ENCODE results near the gene UGT8.
A peak's percentile ranks its signal among the peaks of the same experiment; 100 is the strongest.
"Not testable (repeated sequence)": the region's sequence is repeated elsewhere in the genome, so short reads cannot be mapped to it uniquely, and the experiment has no call there.

UGT8 gene

DNA sequence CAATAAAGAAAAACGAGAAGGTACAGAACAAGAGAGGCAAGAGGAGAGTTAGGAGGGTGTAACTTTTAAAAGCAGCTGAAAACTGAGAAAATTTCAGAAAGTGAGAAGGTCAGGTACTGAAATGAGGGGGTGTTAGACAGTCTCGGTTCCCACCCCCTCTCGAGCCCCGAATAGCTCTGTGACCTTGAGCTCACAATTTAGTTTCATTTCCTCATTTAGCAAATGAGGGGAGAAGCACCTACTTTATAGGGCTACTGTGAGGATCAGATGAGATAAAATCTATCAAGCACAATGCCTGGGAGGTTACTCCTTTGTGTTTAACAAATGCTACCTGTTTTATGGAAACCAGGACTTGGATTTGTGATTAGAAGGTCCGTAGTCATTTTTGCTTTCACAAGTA is 4.9 kb downstream of the UGT8 start:
- DNase-seq (ENCODE audit: low read depth in 4 of 4, low spot score in 1 of 4) = no peak

DNA sequence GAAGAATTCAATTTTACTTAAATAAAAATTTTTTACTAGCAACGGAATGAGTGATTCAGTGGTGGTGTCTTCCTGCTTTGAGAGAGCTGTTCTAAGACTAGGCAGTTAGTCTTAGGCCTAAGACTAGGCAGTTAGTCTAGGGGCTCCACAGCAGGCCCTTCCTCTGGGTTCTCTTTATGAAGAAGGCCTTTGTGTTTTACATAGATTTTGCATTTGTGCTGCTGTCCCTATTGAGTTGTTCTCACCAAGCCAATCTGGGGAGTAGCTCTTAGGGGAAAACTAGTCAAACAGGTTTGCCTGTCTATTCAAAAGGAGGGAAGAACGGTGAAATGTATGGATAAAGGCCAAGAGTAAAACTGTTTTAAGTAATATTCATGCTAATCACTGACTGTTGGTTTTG is 7.6 kb downstream of the UGT8 start:
- no peak for DNase-seq (ENCODE audit: low read depth in 4 of 4, low spot score in 1 of 4)

DNA sequence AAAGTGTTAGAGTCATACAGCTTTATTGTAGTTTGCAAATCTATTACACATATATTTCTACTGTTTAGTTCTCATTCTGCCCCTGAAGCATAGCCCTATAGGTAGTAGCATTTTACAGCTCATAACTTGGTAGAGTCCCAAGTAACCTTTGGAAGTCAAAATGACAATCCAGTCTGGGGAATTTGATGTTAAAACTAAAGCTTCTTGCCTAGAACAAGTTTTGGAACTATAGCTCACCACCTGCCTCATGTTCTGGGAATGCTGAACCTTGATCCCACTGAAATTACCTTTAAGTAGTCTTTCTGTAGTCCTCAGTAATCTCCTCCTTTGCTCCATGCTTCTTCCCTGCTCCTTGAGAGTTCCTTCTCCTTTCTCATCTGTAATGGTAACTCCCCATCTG is 8.4 kb downstream of the UGT8 start:
- no peak for DNase-seq (ENCODE audit: low read depth in 4 of 4, low spot score in 1 of 4)

DNA sequence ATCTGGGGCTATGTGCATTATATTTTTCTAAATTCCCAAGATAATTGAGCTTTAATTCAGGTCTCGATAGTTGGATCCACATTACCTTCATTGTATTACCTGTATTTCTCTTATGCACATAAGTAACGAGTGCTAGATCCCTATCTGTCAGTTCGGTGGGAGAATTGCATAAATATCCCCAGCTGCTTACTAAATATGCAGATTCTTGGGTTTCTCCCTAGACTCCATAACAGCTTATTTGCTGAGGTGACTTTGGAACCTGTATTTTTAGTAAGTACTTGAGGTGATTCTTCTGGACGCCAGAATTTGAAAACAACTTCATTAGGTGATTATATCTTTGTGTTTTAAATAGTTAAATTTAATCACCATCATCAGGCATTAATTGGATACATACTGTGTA is 15.0 kb downstream of the UGT8 start:
- DNase-seq (ENCODE audit: low read depth in 4 of 4, low spot score in 1 of 4) = no peak

DNA sequence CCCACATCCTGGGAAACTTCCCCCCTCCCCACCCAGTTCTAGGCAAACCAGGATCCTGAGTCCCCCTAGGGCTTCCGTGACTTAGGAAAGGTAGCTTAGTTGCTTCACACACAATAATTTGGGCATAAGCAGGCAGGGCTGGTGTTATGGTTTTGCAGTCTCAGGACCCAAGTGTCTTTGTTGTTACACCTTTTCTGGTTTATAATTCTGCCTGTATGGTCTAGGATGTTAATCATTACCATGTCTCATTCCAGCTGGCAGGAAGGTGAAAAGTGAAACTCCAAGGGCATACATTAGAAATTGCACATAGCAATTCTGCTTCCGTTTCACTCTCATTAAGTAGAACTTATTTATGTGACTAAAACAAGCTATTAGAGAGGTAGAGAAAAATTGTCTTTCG is 16.8 kb downstream of the UGT8 start:
- no peak for DNase-seq (ENCODE audit: low read depth in 4 of 4, low spot score in 1 of 4)

DNA sequence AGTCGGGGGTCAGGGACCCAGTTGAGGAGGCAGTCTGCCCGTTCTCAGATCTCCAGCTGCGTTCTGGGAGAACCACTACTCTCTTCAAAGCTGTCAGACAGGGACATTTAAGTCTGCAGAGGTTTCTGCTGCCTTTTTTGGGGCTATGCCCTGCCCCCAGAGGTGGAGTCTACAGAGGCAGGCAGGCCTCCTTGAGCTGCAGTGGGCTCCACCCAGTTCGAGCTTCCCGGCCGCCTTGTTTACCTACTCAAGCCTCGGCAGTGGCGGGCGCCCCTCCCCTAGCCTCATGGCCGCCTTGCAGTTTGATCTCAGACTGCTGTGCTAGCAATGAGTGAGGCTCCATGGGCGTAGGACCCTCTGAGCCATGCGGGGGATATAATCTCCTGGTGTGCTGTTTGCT is 17.4 kb downstream of the UGT8 start:
- not testable (repeated sequence) for DNase-seq (ENCODE audit: low read depth in 4 of 4, low spot score in 1 of 4)

DNA sequence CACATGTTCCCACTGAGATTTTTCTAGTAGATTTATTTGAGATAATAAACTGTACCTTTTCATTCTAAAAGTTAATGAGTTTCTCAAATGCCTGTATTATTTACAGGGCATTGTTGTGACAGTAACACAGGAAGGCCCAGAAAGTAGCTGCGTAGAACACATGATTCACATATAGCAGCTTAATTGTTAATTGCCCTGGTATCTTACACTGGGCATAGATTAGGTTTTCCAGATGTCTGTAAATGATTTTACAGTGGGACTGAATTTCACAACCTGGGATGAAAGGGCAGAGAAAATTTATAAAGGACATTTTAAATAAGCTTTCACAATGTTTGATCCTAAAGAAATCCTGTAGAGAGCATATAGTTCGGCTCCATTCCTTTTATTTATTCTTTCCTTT is 27.6 kb downstream of the UGT8 start:
- DNase-seq (ENCODE audit: low read depth in 4 of 4, low spot score in 1 of 4) = no peak

DNA sequence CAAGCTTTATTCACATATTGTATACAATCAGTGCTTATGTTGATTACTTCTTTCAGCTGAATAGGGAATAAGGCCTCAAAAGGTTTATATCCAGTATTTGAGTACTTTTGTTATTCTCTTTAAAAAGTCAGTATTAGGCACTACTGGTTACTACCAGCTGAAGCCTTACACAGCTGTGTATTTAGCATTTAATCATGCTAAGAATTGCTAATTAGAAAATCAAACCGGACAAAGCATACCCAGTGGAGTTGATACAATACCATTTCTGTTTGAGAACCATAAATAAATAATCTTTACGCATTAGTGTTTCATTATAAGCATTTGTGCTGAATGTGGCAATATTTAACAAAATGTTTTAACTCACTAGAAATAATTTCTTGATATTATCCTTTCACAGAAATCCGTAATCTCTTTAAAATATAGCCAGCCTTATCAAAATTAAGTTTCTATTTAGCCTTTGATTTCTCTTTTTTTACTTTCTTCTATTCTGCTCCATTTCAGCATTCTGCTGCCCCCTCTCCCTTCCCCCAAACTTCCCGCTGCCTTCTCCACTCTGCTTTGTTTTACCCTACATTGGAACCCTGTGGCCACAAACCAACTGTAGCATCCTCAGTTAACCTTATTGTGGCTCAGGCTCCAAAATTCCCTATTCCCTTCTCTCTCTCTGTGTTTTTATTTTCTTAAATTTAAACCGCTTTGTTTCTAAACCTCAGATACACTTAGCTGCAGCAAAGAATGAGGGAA is 37.8 kb downstream of the UGT8 start:
- DNase-seq (ENCODE audit: low read depth in 4 of 4, low spot score in 1 of 4) = no peak

DNA sequence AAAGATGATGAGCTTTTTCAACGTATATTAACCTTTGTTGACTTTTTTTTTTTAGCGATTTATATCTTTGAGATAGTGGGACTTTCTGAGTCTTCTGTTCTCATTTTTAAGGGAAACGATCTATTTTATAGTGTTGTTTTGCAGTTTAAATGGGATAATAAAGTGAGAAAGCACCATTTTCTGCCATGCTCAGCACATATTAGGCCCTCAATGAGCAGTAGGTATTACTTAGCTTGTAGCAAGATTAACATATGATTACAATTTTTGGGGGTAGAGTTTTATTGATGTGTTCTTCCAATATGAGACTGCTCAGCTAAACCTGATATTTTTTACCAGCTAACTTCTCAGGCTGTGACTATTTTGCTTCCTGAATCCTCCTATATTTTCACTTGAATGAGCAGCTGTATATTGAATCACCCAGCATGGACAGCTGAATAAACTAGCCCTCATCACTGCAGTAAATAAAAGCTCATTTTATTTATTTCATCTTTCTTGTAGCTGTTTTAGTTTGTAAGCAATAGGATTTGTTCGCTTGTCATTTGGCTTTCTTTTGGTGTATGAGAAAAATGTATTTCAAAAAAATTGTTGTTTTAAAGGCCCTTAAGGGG is 43.7 kb downstream of the UGT8 start:
- no peak for DNase-seq (ENCODE audit: low read depth in 4 of 4, low spot score in 1 of 4)

DNA sequence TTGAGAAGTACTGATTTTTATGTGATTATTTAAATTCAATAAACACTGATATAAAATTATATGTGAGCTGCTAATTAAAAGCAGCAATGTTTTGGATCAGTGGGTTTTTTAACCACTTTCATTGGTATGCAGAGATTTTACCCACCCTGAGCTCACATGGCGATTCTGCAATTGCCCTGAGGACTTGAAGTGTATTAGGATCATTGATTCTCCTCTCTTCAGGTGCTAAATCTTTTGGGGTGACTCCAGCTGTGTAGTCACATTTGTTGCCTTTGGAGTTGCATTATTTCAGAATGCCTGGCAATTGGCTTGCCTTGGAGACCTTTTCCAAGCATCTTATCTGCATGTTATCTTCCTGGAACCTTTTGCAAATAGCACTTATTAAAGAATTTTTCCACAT is 51.3 kb downstream of the UGT8 start:
- no peak for DNase-seq (ENCODE audit: low read depth in 4 of 4, low spot score in 1 of 4)

DNA sequence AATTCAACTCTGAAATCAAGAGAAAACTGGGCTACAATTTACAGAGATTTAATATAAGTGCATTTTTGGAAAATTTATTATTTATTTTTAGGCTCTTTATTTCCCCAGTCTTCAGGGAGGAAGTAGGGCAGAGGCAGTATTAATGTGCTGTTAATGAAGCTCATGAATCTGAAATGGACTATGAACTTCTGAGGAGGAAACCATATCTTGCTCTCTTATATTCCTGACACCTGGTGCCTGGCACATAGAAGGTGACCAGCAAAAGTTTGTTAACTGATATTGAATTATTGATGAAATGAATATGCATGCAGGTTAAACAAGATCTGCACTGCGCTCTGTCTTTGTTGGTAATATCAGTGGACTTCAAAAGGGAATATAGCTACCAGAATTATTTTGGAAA is 55.1 kb downstream of the UGT8 start:
- DNase-seq (ENCODE audit: low read depth in 4 of 4, low spot score in 1 of 4) = no peak

DNA sequence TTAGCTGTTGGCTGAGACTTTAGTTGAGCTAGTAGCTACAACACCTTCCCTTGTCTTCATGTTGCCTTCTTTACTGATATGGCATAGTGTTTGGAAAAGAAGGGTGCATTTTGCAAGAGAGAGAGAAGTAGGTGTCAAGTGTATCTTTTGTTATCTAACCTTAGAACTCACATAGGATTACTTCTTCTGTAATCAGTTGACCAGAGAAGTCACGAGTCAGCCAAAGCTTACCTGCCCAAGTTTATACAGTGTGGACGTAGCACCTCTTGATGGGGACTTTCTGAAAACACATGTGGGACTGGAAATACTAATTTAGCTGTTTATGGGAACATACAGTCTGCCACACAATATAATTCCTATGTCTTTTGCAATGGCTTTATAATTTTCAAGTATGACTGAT is 56.0 kb downstream of the UGT8 start:
- DNase-seq (ENCODE audit: low read depth in 4 of 4, low spot score in 1 of 4) = no peak

DNA sequence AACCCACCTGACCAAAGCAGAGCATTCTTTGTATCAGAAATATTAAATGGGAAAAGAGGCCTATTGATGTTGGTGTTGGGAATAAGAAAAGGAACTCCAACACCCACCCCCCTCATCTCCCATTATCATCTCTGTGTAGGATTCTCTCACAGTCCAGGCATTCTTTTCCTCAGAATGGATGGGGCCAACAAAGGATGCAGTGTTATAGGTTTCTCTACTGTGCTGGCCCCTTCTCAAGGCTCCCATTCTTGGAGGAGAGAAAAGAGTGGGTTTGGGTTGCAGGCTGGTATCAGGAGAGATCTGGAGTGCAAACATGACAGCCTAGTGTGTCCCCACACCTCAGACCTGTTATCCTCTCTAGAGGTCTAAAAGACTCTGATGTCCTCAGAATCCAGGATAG is 59.6 kb downstream of the UGT8 start:
- no peak for DNase-seq (ENCODE audit: low read depth in 4 of 4, low spot score in 1 of 4)

DNA sequence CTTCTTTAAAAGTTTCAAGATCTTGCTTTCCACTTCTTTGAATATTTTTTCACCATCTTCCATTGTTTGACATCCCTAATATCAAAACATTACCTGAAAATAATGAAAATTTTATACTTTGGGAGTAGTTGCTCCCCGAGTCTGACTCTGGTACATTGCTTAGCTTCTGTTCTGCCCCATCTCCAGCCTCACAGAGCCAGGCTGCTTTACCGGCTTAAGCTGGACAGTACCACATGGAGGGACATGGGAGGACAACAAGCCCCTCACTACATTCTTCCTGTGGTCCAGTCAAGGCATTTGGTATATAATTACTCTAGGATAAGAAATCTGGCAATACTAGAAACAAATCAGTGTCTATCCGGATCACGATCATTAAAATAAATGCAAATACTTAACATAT is 60.2 kb downstream of the UGT8 start:
- DNase-seq (ENCODE audit: low read depth in 4 of 4, low spot score in 1 of 4) = no peak

DNA sequence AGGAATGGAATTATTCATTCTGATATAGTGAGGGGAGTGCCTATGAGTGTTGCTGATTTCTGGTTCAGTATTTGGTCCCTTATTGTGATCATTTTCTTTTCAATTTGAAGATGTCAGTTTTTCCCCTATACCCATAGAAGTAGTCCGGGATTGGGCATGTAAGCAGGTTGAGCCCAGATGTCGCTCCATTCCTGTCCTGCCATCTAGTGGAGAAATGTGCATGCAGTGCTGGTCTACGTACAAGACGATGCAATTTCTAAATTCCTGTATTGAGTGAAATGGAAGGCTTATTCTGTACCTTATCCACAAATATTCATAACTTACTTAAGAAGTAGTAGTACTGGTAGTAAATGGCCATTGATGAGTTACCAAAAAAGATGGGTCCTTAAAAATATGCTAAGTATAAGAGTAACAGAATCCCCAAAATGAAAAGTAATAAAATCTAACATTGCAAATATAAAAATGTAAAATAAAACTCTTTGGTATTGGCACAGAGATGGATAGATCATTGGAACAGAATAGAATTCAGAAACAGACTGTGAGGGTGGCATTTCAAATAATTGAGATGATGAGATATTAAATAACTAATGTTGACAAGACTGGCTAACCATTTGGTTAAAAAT is 60.9 kb downstream of the UGT8 start:
- DNase-seq (ENCODE audit: low read depth in 4 of 4, low spot score in 1 of 4) = peak in 3 of 4 experiments; percentile 1 to 19 (median 12)

DNA sequence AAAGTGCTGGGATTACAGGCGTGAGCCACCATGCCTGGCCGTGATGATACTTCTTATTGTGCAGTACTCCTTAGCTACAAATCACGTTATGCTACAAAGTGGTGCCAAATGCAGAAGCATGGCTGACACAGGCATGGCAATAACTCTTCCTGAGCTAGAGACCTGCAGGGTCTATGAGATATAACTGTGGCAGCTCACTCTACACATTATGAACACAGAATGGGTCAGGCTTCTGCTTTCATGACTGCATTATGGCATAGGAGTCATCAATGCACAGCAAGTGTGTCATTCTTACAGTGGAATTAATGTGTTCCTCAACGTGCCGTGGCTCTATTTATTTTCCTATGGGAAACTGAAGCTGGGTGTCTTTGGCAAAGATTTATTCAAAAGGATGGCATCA is 64.5 kb downstream of the UGT8 start:
- no peak for DNase-seq (ENCODE audit: low read depth in 4 of 4, low spot score in 1 of 4)

DNA sequence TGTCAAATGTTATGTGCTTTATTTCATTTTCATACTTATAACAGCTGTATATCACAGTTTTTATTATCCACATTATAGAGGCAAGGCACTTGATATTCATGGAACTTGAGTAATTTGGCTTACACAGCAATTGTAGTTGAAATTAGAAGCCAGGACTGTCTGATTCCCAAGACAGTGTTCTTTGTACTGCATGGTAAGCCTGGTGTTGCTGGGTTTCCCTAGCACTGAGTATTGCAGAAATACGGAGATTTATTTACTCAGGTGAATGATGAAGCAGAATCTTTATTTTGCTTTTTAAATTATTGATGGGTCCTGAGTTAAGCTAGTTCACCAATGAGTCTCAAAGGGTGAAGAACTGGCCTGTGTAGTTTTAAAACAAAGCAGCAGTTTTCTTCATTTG is 70.0 kb downstream of the UGT8 start:
- DNase-seq (ENCODE audit: low read depth in 4 of 4, low spot score in 1 of 4) = no peak

DNA sequence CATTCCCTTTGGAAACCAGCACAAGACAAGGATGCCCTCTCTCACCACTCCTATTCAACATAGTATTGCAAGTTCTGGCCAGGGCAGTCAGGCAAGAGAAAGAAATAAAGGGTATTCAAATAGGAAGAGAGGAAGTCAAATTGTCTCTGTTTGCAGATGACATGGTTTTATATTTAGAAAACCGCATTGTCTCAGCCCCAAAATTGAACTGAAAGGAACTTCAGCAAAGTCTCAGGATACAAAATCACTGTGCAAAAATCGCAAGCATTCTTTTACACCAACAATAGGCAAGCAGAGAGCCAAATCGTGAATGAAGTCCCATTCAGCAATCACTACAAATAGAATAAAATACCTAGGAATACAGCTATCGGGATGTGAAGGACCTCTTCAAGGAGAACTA is 72.1 kb downstream of the UGT8 start:
- DNase-seq (ENCODE audit: low read depth in 4 of 4, low spot score in 1 of 4) = not testable (repeated sequence)

DNA sequence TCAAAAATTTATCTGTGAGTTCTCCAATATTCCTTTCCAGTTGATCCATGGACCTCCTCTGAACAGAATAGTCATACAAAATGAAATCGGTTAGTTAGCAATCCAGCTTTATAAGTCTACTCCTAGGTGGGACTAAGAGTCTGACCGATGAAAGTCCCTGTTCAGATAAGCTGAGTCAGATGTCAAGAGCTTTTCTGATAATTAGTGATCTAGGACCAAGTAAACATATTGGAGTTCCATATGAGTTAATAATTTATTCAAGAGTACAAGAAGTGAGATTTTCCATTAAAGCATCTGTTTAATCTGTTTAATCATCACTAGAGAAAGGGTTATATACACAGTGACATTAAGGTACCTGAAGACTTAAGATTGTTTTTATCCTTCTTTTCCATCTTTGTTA is 74.7 kb downstream of the UGT8 start:
- DNase-seq (ENCODE audit: low read depth in 4 of 4, low spot score in 1 of 4) = no peak

DNA sequence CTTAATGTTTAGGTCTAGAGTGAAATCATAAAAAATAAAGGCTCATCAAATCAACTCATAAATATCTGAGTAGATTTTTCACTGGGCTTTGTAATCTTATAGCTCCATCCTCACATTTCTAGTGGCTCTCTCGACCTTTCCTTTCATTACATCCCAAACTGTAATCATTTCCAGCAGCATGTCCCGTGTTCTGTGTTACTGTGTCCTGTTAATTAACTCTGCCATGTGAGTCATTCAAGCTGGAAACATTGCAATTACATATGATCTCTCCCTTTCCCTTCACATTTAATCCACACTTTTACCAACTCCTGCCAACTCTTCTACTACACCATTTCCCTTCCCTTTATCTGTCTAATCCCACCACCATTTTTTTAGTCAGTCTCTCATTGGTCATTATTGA is 75.5 kb downstream of the UGT8 start:
- no peak for DNase-seq (ENCODE audit: low read depth in 4 of 4, low spot score in 1 of 4)

DNA sequence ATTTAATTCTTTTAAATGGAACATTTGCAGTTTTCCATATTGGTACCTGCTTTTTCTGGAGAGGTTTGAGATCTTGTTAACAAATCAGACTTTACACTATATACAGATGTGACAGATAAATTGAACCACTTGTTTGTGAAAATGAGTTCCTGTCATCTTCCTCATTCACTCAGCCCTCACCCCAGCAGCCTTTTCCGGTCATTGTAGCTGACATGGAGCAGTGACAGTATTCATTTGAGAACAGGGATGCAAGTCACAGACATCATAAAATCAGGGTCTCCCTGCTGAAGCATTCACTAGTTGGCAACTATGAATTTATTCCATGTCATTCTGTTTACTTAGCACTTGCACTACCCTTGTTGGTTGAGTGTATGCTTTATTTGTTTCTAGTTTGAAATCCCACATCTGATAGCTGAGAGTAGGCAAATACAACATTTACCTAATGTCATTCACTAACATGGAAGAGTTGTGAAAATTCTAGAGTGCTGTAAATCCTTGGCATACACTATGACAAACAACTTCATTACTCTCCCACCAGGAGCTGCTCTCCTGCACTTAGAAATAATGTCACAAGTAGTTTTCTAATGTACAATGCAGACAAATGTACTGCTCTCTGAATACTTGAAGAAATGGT is 78.9 kb downstream of the UGT8 start:
- DNase-seq (ENCODE audit: low read depth in 4 of 4, low spot score in 1 of 4) = no peak

DNA sequence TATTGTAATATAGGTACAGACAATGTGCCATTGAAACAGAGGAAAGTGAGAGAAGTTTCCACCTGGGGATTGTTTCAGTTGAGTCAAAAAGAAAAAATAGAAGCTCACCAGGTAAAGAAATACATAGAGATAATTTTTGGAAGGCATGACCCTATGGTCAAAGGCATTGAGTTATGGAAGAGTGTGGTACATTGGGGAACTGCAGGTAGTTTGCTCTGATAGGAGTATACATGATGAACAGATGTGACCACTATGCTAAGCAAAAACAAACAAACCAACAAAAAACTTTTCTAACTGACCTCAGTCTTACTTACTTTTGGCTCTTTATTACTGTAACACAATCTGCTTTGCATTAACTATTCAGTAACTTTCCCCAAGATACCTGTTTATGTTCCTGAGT is 85.9 kb downstream of the UGT8 start:
- no peak for DNase-seq (ENCODE audit: low read depth in 4 of 4, low spot score in 1 of 4)
